ENCODE results near the gene ROBO1. TPM values are rescaled to one million over a fixed set of nuclear protein-coding genes. Genes with fewer than 3 reads are reported as not detected.

The ROBO1 gene
- total RNA-seq, 1 donor from 2014 or later, result 38.8 TPM

DNA sequence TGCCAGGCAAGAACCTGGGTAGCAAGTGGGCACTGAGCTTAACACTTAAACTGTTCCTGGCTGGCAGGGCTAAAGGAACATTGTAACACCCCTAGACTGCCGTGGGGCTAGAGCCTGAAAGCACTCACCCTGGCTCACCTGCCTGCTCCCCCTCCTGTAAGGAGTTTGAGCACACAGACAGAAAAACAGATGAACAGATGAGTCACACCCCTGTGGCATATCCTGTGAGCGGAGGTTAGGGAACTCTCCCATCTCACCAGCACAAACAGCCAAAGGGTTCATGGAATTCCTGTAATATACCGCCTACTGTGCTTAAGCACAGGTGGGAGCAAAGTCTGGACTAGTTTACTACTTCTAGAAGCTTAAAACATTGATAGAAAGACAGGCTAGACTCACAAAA lies 300.1 kb downstream of the ROBO1 start:
- DNase-seq (ENCODE audit: low spot score), result no peak

DNA sequence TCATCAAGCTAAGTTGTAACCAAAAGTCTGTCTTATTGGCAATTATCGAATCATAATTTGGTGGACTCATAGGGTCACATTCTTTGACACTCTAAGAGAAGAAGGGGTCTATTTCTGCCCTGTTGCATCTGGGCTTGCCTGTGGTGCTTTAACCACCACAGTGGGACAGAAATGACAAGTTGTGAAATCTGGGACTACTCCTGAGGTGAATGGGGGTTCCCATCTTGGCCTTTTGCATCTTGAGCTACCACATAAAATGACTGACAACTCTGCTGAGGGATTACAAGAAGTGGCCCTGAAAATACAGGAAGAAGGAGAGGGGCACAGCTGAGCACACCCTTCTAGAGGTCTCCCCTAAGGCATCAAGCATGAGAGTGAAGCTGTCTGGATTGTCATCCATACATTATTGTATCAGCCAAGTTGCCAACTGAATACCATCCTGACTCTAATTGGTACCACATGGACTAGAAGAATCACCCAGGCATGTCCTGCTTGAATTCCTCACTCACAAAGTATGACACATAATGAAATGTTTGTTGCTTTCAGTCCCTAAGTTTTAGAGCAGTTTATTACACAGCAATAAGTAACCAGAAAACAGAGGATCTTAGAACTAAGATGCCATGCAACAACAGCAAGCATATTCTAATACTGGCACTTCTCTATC lies 306.5 kb downstream of the ROBO1 start:
- DNase-seq (ENCODE audit: low spot score), result no peak

DNA sequence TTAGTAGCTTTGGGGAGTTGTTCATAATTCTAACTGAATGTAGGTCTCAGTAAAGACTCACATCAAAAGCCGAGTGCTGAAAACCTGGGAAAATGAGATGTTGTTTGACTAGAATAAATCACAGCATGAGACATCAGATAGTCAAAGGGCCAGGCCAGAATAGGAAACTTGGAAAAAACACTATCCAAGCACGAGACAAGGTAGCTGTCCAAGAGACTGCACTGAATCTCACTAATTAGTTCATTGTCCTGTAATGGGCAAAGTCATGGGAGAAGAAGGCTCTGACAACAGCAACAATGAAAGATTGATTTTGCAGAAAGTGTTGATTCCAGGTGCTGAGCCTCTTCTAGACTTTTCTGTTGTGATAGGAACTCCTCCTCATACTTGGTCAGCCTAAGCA lies 314.2 kb downstream of the ROBO1 start:
- DNase-seq (ENCODE audit: low spot score), result no peak

DNA sequence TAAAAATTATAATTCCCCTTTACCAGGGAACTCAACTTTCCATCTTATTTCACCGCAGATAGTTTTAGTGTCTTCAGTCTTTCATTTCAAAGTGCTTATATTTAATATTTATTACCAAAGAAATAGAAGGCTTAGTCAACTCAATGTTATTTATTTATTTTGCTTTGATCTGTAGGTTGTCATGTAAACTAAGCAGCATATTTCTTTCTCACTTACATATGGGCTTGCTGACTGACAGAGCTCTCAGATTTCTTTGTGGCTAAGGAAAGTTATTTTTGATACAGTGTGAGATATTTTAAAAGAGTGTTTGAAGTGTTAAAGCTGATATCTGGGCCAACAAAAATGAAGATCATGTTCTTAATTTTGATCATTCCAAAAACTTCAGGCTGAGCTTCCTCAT lies 331.4 kb downstream of the ROBO1 start:
- no peak for DNase-seq (ENCODE audit: low spot score)

DNA sequence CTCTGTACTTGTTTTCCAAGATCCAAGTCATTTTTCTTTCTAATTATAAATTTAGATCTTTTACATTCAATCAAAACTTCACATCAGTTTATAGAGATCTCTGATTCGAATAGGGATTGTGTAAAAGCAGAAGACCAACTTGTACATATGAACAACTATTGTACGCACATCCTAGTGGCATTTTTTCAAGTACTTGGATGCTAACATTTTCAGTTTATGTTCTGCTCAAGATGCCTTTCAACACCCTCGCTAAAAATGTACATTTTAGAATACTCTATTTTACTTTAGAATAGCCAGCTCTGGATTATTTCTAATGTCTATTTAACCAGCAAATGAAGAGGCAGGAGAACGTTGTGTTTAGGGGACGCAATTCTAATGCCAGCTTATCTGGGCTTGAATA lies 340.7 kb downstream of the ROBO1 start:
- DNase-seq (ENCODE audit: low spot score), result no peak

DNA sequence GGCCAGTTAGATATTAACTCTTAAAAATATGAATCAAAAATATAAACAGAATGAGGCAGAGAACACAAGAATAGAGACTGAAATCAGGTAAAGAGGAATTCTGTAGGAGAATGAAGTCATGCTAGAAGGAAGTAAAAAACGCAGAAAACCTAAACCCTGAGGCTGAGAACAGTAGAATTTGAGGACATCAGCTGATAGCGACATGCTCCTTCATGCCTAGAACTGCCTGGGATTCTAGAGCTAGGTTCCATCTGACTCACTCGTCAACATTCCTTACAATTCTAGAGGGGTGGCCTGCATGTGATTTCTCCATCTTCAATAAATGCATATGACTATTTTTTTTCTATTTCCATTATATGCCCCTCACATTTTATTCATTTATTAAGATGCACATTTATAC lies 343.0 kb downstream of the ROBO1 start:
- DNase-seq (ENCODE audit: low spot score), result no peak

DNA sequence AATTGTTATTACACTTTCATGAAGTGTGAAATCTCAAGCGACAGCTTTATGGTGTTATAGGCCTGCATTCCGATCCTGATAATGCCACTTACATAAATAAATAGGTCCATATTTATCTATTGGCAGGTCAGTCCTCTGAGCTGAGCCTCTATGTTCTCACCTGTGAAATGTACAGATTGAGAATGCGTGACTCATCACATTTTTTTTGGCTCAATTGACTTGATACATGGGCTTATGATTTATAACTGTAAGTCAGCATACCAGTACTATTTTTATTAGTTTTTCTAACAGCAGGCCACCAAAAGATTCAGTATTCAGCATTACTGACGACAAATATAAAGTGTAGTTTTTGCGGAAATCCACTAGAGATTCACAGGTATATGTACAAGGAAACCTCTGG lies 344.4 kb downstream of the ROBO1 start:
- no peak for DNase-seq (ENCODE audit: low spot score)

DNA sequence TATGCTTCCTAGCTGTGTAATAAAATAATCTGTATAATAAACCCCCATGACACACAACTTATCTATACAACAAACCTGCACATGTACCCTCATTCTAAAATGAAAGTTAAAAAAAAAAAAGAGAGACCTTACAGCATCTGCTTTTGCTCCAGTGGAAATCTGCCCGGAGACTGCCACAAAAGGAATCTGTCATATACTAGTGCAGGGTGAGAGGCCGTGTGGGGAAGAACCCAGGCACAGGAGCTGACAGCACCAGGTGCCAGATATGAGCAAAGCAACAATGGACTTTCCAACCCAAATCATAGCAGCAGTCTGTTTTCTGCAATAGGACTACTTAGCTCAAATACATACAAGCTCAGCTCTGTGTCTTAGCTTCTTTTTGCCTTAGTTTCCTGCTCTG lies 346.5 kb downstream of the ROBO1 start:
- DNase-seq (ENCODE audit: low spot score), result no peak

DNA sequence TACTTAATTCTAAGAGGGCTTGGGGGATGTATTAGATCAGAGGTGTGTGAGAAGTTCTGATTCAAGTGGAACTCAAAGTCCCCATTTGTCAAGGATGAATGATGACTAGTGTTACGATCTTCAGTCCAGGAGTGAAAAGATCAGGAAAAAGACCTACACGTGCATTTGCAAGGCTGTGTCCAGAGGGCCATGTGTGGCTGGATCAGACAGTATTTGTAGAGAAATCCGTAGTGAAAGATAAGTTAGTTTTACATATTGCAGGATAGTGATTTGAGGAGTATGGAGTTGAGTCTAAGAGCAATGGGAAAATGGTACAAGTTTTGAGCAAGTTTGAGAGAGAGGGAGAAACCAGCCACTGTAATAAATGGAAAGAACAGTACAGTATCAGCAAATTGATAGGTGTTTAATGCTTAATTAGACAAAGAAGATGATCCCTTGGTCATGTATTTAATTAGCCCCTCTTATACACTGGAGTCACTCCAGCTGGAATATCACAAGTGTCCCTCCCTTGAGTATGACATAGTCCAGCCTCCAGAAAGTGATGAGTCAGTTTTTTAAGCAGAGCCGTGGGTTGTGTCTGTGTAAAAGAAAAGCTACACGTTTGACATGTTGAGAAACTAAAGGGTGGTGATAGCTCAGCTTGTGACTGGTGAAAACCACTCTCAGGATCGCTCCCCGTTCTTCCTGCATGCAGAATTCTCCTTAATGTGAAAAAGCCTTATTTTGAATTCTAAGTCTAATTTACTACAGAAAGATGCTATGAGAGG lies 348.8 kb downstream of the ROBO1 start:
- DNase-seq (ENCODE audit: low spot score), result no peak

DNA sequence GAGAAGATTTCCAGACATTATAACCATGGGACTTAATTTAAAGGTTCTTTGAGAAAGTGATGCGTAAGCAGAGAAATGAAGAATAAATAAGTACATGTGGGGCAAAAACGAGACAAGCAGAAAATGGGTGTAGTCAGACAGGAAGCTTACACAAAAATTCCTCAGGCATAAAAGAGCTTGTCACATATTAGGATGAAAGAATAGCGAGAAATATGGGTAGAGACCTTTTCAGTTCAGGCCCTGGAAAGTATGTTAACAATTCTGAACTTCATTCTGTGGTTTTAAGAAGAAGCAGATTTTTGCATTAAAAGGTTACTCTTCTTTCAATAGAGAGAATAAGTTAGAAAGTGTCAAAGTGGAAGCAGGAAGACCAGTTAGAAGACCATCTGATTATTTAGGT lies 352.4 kb downstream of the ROBO1 start:
- DNase-seq (ENCODE audit: low spot score), result no peak

DNA sequence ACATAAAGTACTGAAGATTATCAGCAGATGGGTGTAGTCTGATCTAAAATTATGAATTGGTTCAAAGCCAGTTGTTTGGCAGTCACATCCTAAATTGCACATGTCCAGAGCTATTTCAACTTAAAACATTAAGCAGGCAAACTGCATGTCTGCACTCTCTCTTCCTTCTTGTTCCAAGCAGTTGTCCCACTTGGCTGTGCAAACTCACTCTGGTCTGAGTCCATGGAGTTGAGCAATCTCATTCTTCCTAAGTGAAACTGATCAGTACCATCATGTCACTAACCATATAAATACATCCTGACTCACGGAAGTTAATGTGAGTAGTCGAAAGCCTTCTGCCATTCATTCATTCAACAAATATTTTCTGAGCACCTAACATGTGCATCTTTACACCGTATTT lies 353.0 kb downstream of the ROBO1 start:
- no peak for DNase-seq (ENCODE audit: low spot score)

DNA sequence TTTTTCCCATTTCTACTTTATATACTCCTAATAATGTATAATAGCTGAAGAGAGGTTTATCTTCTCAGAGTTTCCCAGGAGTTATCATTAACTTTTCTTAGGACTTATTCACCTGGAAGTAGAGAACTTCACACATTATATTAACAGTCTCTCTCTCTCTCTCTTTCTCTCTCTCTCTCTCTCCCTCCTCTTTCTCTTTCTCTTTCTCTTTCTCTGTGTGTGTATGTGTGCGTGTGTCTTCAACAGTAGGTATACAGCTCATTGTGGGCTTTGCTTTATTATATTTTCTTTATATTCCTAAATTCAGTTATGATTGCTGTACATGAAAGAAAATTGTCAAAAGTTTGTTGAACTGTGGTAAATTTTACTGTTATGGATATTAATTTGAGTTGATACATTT lies 353.8 kb downstream of the ROBO1 start:
- DNase-seq (ENCODE audit: low spot score), result no peak

DNA sequence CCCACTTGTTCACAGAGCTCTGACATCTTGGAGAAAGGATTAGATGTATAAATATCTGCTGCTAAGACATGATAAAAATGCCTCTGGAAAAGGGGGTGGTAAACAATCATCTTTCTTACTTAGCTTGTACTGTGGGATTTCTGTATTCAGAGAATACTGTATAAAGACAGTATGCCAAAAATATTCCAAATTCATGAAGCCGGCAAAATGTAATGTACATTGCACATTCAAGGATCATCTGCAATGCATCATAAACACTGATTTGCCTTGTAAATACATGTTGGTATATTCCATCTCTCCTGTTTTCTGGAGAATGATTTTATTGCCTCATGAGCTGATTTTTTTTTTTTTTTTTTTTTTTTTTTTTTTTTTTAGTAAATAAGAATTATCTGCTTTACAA lies 355.3 kb downstream of the ROBO1 start:
- no peak for DNase-seq (ENCODE audit: low spot score)

DNA sequence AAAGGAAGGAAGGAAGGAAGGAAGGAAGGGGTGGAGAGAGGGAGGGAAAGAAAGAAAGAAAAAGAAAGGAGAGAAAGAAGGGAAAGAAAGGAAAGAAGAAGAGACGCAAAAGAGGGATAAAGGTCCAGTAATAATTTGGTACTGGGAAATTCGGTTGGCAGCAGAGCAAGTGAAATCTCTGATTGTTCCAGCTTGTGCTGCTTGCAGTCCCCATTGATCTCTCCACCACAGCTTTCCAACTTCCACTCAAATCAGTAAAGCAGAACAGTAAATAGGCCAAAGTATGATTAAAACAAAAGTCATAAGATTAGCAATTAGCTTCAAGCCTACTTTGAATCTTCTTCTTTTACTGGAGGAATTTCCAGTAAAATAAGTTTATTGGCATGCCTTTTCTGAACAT lies 357.2 kb downstream of the ROBO1 start:
- no peak for DNase-seq (ENCODE audit: low spot score)

DNA sequence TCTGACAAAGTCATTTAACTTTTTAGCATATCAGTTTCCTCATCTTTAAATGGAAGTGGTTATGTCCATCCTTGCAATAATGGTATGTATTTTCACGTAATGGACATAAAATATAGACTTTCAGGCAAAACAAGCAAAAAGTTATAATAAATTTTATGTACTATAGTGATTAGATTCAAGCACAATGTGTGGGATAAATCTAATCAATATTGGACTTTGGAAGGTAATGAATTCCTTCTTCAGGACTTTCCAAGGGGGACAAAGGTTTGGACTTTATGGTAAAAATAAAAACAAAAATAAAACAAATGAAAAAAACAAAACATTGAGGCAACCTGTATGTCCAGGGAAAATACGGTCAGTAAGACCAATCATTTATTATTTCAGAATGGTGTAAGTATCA lies 357.7 kb downstream of the ROBO1 start:
- DNase-seq (ENCODE audit: low spot score), result no peak

DNA sequence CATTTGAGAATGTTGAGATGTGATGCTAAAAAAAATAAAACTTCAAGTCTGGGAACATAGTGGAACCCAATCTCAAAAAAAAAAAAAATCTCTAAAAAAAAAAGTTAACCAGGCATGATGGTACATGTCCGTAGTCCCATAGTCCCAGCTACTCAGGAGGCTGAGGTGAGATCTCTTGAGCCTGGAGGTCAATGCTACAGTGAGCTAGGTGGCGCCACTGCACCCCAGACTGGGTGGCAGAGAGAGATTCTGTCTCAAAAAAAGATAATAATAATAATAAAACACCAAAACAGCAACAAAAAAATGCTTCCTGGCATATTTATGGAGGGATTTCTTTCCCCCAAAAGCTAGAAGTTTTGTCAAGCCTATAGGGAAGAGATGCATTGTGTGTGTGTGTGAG lies 361.6 kb downstream of the ROBO1 start:
- DNase-seq (ENCODE audit: low spot score), result no peak

DNA sequence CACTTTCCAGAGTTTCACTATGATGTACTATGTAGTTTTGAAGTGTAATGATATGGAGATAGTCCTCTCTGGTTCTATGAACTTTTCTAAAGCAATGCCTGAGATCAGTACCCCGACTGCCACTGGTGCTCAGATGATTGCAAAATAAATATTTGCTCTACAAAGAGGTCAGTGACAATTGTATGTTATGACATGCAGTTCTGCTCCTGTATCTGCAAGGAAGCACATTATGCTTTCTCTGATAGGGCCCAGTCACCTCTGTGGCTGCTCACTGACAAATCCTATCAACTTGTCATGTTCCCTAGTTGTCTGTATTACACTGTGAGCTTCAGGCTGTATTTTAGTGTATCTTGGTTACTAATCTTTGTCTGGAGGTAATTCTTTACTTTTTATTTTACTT lies 362.6 kb downstream of the ROBO1 start:
- no peak for DNase-seq (ENCODE audit: low spot score)

DNA sequence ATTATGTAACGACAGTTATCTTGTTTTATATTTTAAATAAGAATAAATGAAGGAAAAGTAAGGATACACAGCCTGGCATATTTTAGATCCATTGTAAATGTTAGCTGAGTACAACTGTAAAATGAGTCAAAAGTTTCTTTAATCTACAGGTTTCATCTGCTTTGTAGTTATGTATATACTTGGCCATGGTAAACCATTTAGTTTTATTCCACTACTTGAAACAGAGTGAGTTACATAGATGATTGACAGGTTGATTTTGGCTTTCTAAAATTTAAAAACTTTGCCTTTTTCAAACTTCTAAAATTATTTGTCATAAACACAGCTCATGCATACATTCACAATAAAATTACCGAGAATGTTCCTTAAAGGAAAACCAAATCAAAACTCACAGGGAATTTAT lies 371.2 kb downstream of the ROBO1 start:
- DNase-seq (ENCODE audit: low spot score), result no peak

DNA sequence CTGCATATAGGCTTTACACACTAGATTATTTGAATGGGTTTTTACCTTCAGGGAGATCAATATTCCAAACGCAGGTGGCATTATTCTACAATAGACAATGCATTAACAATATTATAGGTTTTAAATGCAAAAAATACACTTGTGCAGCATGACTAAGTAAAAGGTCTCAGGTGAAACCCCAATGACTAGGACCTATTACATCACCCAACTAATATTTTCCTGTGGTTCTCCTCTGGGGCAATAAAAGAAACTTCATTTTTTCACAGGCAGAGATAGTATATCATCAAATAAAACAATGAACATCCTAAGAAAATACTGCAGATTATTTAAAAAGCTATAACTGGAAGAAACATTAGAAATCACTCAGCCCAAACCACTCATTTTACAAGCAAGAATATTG lies 375.3 kb downstream of the ROBO1 start:
- no peak for DNase-seq (ENCODE audit: low spot score)

DNA sequence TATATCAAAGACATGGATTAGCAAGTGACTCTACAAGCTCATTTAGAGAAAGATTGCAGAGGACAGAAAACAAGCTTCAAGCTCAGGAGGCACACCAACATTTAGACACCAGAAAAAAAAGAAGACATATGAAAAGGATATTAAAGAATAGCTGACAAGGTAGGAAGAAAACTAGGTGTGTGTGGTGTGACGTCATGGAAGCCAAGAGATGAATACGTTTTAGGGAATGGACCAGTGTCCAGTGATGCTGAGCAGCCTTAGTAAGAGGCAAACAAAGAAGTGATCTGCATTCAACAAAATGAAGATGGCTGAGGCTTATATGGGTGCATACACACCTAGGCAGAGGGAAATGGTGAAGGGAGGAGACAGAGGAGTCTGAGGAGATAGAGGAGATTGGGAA lies 377.4 kb downstream of the ROBO1 start:
- DNase-seq (ENCODE audit: low spot score), result no peak

DNA sequence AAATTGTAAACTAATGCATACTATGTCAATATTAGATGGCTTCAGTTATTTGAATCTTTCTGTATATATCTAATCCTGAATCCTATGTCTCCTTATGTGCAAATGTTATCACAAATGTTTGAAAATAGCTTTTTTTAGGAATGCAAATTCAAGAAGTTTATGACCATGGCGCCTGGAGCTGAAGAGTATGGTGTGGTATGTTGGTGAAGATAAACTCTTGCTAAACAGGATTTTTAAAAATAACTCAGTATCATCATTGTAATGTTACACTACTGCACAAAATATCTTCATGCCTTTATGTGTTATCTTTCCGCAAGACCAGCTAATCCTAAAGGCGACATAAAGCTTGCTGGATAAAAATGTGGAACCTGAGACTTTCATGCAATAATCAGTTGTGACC lies 382.6 kb downstream of the ROBO1 start:
- no peak for DNase-seq (ENCODE audit: low spot score)

DNA sequence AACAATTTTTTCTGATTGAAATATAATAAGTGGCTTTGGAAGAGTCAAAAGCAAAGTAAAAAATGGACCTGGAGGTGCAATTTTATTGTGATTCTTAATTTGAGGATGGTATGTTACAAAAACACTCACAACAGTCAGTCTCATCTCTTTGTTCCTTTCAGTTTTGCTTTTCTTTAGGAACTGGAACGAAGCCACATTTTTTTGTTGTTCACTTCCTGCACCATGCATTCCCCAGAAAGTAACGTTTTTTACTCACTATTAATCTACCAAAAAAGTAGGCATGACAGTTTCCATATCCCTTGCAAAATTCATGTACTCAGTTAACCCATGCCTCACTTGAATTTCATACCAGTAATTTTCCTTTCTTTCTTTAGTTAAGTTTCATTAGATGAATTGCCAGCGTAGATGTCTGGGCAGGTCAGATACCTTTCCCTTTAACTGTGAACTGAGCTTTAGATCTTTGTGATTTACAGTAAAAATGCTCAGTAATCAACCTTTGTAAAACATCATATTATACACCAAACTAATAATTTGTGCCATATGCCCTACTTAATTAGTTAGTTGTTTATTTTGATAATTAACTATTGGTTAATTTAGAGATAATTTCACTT lies 384.3 kb downstream of the ROBO1 start:
- no peak for DNase-seq (ENCODE audit: low spot score)

DNA sequence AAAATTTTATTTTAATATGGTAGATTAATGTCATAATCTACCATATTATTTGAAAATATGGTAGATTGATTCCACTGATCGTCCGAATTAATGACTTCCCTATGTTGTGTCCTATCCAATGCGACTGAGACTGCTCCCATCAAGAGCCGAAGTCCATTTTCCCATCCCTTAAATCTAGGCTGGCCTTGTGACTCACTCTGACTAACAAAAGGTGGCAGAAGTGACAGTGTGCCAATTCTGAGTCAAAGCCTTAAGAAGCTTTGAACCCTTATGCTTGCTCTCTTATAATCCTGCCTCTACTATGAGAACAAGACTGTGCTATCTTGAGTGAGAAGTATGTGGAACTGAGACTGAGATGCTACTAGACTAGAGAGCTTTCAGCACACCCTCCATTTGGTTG lies 387.2 kb downstream of the ROBO1 start:
- no peak for DNase-seq (ENCODE audit: low spot score)
